NCI-H1048 (cell line): ENCODE data around the gene PHACTR1.
A peak's percentile ranks its signal among the peaks of the same experiment; 100 is the strongest.
"Not testable (repeated sequence)": the region's sequence is repeated elsewhere in the genome, so short reads cannot be mapped to it uniquely, and the experiment has no call there.

Experiments used
- DNase-seq: peaks from one replicate; lab custom pipeline; 2025; lab: John Stamatoyannopoulos, UW

Gene PHACTR1

GRCh38 chr6:12716298-12716916 lies at the start of gene PHACTR1:
Gene PHACTR1, plus strand, starts transcription at chr6:12716767.
- DNase-seq, result no peak

DNA sequence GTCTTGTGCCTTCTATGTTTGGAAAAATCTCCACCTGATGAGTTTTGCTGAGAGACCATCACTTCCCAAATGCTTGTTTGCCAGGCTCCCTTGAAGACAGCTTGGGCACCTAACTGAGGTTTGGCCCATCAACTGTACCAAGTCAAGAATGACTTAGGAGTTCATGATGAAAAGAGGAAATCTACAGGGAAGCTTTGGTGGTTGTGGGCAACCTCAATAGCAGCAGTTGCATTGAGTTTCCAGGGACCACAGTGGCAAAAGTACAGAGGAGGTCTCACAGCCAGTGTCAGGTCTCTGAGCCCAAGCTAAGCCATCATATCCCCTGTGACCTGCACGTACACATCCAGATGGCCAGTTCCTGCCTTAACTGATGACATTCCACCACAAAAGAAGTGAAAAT lies 49.7 kb upstream of the PHACTR1 start:
- no peak for DNase-seq

GRCh38 chr6:12675931-12676330 lies 40.6 kb upstream of the PHACTR1 start:
- no peak for DNase-seq

- no peak for DNase-seq
Measured at GRCh38 chr6:12679341-12679740, 37.2 kb upstream of the PHACTR1 start.

GRCh38 chr6:12693122-12693521 lies 23.4 kb upstream of the PHACTR1 start:
- no peak for DNase-seq

GRCh38 chr6:12698298-12698697 lies 18.3 kb upstream of the PHACTR1 start:
- no peak for DNase-seq

DNA sequence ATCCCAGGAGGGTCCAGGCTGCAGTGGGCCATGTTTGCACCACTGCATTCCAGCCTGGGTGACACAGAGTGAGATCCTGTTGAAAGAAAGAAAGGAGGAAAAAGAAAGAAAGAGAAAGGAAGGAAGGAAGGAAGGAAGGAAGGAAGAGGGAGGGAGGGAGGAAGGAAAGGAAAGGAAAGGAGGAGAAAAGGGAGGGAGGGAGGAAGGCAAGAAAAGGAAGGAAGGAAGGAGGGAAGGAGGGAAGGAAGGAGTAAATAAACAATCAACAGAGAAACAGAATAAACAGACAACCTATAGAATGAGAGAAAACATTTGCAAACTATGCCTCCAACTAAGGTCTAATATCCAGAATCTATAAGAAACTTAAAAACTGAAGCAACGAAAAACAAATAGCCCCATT lies 11.6 kb upstream of the PHACTR1 start:
- no peak for DNase-seq

DNA sequence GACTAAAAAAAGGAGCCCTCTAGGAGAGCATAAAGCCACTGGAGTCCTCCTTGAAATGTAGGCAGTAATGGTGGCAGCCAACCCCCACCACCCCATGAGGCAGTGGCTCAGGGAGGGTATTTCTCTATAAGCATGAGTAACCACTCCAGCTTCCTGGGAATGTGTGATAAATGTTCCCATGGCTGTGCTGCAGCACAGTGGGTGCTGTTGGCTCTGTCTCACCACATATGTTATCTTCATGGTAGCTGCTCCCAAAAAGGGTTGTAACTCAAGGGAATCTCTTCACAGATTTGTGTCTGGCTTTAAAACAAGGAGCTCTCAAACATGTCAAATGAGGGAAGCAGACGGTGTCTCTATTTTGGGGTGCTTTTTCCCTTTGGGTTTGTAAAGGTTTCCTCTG lies 7.5 kb upstream of the PHACTR1 start:
- DNase-seq, result no peak

DNA sequence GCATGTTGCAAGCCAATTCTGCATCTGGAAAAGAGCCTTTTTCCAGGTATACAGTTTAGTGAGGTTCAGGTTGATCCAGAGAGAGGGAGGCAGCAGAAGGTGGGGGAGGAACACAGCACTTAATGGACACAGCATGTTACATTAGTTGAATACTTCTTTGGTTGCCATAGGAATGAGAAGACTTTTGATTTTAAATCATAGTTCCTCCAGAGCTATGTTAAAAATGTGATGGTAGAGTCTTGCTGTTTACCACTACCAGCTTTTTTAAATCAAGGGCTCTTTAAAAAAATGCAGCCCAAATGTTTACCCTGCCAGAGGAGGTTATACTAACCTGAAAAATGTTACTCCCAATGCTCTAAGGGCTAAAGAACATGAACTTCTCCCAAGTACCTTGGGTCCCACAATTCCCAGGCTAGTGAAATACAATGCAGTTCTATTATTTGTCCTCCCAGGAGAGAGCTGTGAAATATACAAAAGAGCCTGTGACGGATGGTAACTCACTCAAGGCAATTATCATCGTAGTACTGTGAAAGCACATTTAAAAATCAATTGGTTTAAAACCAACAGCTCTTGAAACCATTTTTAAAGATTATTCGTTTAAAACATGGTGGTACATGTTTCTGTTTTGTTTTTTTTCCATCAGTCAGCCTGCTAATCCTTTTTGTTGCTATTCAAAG lies 6.9 kb upstream of the PHACTR1 start:
- no peak for DNase-seq

- DNase-seq, result no peak
Measured at GRCh38 chr6:12710921-12711320, 5.6 kb upstream of the PHACTR1 start.

GRCh38 chr6:12714022-12714421 lies 2.5 kb upstream of the PHACTR1 start:
- no peak for DNase-seq

GRCh38 chr6:12715437-12715836 lies 1.1 kb upstream of the PHACTR1 start:
- DNase-seq, result no peak

GRCh38 chr6:12717356-12717755 lies 789 bp downstream of the PHACTR1 start:
- DNase-seq, result no peak

DNA sequence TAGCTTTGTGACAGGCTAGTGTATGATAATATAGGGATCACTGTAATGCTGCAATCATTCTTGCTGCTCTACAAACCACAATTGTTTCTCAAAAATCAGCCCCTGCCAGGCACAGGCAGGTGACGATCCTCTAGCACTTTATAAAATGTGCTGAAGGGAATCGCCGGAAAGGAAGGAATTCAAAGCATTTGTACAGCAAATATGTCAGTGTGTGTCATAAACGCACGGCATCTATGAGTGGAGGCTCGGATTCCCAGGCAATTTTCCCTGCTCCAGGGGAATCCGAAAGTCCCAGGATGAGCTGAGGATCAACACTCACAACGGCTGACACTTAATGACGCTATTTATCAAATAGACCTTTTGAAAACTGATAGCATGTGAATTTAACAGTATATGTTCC lies 1.4 kb downstream of the PHACTR1 start:
- no peak for DNase-seq

DNA sequence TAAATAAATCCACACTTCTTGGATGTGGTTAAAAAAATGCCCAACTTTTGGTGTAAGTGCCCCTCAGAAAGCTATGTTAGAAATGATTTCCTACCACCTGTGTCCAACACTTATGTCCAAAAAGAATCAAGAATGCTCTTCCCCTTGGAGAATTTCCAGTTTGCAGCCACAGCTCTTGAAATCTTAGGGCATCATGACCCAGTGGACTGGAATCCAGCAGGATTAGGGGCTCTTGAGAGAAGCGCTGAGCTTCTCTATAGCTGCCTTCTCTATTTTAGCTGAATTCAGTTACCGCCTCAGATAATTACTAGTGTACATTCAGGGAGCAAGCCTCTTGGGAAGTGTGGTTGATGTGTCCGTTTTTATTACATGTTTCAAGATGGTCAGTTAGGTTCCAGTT lies 2.5 kb downstream of the PHACTR1 start:
- DNase-seq, result no peak

DNA sequence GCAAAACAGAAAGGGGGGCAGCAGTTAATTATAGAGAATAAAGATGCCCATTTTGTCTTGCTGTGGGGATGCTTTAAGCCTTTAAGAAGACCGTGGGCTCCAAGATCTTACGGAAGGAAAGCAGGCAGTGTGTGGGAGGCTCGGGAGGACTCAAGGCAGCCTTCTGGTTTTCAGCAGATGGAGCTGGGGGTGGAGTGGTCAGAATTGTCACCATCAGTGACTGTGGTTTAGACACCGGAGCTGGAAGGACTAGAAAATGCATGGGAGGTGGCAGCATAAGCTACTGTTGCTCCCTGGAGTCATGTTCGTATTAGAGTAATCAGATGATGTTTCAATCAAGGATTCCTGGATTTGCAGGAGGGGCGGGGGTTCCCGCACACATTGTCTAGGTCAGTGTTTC lies 3.7 kb downstream of the PHACTR1 start:
- DNase-seq, result no peak

DNA sequence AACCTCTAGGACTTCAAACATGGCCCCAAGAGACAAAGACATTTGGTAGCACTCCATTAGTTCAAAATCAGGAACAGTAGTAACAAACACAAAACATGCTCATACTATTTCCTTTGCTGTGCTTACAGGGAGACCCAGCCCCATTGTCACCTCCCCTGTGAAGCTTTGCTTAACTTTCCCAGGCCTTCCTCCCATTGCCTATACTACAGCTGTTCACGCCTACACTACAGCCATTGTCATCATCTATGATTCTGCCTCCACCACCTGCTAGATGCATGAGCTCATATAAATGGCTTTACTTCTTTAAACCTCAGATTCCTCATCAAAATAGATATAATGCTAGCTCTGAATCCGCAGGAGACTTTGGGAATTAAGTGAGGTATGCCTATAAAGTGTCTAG lies 8.7 kb downstream of the PHACTR1 start:
- DNase-seq, result no peak

DNA sequence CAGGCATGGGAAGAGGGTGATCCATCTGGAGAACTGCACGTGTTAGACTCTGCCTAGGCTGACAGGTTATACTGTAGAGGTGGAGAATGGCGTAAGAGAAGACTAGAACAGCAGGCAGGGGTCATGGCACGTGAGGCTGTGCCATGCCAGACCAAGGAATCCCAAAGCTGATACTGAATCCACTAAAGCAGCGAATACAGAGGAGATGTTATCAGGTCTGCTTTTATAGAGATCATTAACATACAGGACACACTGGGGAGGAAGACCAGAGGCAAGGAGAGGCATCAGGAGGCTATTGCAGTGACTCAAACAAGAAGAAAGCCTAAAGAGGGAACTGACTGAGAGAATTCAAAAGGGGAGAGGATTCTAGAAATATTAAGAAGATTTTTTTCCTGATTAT lies 12.9 kb downstream of the PHACTR1 start:
- DNase-seq, result no peak

DNA sequence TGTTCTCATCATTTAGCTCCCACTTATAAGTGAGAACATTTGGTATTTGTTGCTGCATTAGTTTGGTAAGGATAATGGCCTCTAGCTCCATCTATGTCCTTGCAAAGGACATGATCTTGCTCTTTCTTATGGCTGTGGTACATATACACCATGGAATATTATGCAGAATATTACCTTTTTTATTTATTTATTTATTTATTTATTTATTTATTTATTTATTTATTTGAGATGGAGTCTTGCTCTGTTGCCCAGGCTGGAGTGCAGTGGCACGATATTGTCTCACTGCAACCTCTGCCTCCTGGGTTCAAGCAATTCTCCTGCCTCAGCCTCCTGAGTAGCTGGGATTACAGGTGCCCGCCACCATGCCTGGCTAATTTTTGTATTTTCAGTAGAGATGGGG lies 14.2 kb downstream of the PHACTR1 start:
- not testable (repeated sequence) for DNase-seq

DNA sequence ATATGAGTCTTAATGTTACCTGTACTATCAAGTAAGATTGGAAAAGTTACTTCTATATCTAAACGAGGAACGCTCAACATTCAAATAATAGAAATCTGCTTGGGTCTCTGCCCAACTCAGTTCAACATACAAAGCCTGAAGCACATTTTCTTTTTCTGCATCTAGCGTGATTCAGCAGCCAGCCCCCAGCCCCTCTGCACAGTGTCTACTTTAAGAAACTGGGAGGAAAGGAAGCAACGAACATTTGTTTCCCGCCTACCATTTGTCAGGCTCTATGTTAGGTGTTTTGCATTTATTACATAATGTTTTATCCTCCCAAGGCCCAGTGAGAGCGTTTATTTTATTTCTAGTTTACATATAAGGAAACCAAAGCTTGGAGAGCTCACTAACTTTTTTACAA lies 17.3 kb downstream of the PHACTR1 start:
- peak; percentile 28 for DNase-seq

GRCh38 chr6:12735786-12736185 lies 19.2 kb downstream of the PHACTR1 start:
- no peak for DNase-seq

- DNase-seq, result no peak
Measured at GRCh38 chr6:12748411-12748810, 31.8 kb downstream of the PHACTR1 start.

GRCh38 chr6:12748815-12749521 lies 32.4 kb downstream of the PHACTR1 start:
- DNase-seq, result no peak
